IMR-90 (cell line): ENCODE measurements around the gene CARMIL1.

ENCODE experiments used
- BHLHE40 ChIP-seq: fragments of 150-350 bp; IDR thresholded peaks from 2 replicates; pipeline ENCODE4 v1.6.1; 2016; ENCODE audit warnings: mild to moderate bottlenecking, low read depth, low read length
- MAZ ChIP-seq: IDR thresholded peaks from 2 replicates; pipeline ENCODE4 v1.6.1; 2012; ENCODE audit warnings: low read depth, mild to moderate bottlenecking, low read length, improper control_type of control experiment, moderate library complexity, borderline replicate concordance
- MXI1 ChIP-seq: IDR thresholded peaks from 2 replicates; pipeline ENCODE4 v1.6.1; 2012; ENCODE audit warnings: low read depth, mild to moderate bottlenecking, low read length, moderate library complexity, borderline replicate concordance
- POLR2A ChIP-seq: IDR thresholded peaks from 2 replicates; pipeline ENCODE4 v1.6.1; 2012; ENCODE audit warnings: mild to moderate bottlenecking, low read depth, low read length
- RFX5 ChIP-seq: IDR thresholded peaks from 2 replicates; pipeline ENCODE4 v1.8.0; 2012; ENCODE audit warnings: low read depth, mild to moderate bottlenecking, low read length, moderate library complexity
- SMC3 ChIP-seq: fragments of 150-350 bp; IDR thresholded peaks from 2 replicates; pipeline ENCODE4 v1.6.1; 2016; ENCODE audit warnings: low read depth, mild to moderate bottlenecking, antibody characterized with exemption, low read length, moderate library complexity
- TF ChIP-seq, protein P1 (sequence below): conservative IDR thresholded peaks from 2 replicates; pipeline ENCODE4 v1.5.1; 2012; ENCODE audit warnings: mild to moderate bottlenecking, low read depth, low read length, improper control_type of control experiment
- TF ChIP-seq, protein P2 (sequence below): fragments of 150-350 bp; IDR thresholded peaks from 2 replicates; pipeline ENCODE4 v1.6.1; 2017; ENCODE audit warnings: mild to moderate bottlenecking, antibody characterized with exemption, low read length, low read depth

DNA sequence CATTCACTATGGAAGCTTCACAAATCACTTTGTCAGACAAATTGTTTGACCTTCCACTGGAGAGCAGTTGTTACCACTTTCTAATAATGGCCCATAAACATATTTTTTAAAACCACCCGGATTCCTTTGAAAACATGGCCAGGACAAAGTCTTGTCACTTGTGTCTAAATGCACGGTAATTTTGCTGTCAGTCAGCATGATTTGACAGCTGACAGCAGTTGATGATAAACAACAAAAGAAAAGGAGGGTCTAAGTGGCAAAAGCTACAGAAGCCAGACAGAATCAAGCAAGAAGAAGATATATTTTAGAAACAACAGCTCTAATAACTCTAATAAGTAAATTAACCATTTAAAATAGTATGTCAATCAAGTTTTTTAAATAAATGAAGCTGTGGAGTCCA lies 27.7 kb upstream of the CARMIL1 start:
- TF ChIP-seq POLR2A: no peak
- TF ChIP-seq SMC3: no peak
- no peak for TF ChIP-seq MAZ
- TF ChIP-seq, protein P1, sequence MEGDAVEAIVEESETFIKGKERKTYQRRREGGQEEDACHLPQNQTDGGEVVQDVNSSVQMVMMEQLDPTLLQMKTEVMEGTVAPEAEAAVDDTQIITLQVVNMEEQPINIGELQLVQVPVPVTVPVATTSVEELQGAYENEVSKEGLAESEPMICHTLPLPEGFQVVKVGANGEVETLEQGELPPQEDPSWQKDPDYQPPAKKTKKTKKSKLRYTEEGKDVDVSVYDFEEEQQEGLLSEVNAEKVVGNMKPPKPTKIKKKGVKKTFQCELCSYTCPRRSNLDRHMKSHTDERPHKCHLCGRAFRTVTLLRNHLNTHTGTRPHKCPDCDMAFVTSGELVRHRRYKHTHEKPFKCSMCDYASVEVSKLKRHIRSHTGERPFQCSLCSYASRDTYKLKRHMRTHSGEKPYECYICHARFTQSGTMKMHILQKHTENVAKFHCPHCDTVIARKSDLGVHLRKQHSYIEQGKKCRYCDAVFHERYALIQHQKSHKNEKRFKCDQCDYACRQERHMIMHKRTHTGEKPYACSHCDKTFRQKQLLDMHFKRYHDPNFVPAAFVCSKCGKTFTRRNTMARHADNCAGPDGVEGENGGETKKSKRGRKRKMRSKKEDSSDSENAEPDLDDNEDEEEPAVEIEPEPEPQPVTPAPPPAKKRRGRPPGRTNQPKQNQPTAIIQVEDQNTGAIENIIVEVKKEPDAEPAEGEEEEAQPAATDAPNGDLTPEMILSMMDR: no peak
- TF ChIP-seq MXI1: no peak
- TF ChIP-seq, protein P2, sequence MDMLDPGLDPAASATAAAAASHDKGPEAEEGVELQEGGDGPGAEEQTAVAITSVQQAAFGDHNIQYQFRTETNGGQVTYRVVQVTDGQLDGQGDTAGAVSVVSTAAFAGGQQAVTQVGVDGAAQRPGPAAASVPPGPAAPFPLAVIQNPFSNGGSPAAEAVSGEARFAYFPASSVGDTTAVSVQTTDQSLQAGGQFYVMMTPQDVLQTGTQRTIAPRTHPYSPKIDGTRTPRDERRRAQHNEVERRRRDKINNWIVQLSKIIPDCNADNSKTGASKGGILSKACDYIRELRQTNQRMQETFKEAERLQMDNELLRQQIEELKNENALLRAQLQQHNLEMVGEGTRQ: no peak
- no peak for TF ChIP-seq BHLHE40
- no peak for TF ChIP-seq RFX5
